ENCODE data around the gene KIF21A. TPM values are rescaled to one million over a fixed set of nuclear protein-coding genes. Genes with fewer than 3 reads are reported as not detected.

The KIF21A gene
- total RNA-seq, 4 donors from 2014 or later: 19.7 to 56.1 (median 29.4) TPM

DNA sequence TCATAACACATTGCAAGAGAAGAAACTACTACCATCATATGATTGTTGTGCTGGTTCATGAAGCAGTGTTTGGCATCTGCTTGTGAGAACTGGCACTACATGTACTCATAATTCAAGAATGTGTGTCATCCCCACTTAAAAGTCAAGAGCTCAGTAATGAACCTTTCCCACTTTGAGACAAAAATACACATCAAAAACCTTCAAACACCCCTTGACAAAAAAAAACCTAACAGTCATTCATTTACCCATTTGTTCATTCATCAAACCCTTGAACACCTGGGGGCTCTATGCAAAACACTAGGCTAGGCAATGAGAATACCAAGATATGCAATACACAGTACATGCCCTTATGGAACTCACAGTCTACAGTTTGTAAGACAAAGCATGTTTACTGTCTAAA is 40.0 kb downstream of the KIF21A start:
- H3K27me3 ChIP-seq: no peaks in the 10 kb centered on the region

DNA sequence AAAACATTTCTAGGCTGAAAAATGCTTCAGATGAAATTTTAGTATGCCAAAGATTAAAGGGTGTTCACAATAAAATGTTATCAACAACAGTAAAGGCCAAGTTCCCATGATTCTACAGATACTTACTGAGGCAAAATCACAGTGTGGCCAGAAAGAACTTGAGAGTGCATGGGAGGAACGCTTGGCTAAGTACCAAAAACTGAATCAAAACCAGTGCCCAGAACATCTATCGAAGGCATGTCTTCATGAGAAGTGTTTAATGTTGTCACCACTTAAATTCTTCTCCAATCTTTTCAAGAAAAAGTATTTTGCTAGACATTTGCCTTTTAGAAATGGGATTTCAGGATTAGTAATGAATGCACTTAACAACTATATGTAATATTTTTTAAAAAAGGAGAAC is 41.5 kb downstream of the KIF21A start:
- no peak for DNase-seq
- 67 to 73% methylated on average over 2 of the region's 2 CpGs for WGBS, 2 donors
- no peak overlapping the region for H3K4me3 ChIP-seq
- no peak overlapping the region for H3K27ac ChIP-seq
- peaks cover 0 to 5% (median 0%) of the 10 kb centered on the region in 3 donors for H3K4me1 ChIP-seq
- intact Hi-C loops (cut with DNase I): no loop called here
- no peaks in the 10 kb centered on the region for H3K36me3 ChIP-seq
- H3K9me3 ChIP-seq: no peaks in the 10 kb centered on the region
- TF ChIP-seq, protein P1, sequence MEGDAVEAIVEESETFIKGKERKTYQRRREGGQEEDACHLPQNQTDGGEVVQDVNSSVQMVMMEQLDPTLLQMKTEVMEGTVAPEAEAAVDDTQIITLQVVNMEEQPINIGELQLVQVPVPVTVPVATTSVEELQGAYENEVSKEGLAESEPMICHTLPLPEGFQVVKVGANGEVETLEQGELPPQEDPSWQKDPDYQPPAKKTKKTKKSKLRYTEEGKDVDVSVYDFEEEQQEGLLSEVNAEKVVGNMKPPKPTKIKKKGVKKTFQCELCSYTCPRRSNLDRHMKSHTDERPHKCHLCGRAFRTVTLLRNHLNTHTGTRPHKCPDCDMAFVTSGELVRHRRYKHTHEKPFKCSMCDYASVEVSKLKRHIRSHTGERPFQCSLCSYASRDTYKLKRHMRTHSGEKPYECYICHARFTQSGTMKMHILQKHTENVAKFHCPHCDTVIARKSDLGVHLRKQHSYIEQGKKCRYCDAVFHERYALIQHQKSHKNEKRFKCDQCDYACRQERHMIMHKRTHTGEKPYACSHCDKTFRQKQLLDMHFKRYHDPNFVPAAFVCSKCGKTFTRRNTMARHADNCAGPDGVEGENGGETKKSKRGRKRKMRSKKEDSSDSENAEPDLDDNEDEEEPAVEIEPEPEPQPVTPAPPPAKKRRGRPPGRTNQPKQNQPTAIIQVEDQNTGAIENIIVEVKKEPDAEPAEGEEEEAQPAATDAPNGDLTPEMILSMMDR (IDR thresholded peaks at IDR 0.05): no peak
- TF ChIP-seq POLR2A (IDR thresholded peaks at IDR 0.05): no peak
- no peaks in the 10 kb centered on the region for H3K27me3 ChIP-seq

More for the DNA sequence above, 40.0 kb downstream of the KIF21A start:
- no peak for DNase-seq
- intact Hi-C loops (cut with DNase I): no loop called here
- TF ChIP-seq, protein P1 (IDR thresholded peaks at IDR 0.05): no peak
- TF ChIP-seq POLR2A (IDR thresholded peaks at IDR 0.05): no peak
- no peaks in the 10 kb centered on the region for H3K9me3 ChIP-seq
- H3K27ac ChIP-seq: no peak overlapping the region
- peaks cover 0 to 5% (median 0%) of the 10 kb centered on the region in 3 donors for H3K4me1 ChIP-seq
- no peaks in the 10 kb centered on the region for H3K36me3 ChIP-seq
- H3K4me3 ChIP-seq: no peak overlapping the region

DNA sequence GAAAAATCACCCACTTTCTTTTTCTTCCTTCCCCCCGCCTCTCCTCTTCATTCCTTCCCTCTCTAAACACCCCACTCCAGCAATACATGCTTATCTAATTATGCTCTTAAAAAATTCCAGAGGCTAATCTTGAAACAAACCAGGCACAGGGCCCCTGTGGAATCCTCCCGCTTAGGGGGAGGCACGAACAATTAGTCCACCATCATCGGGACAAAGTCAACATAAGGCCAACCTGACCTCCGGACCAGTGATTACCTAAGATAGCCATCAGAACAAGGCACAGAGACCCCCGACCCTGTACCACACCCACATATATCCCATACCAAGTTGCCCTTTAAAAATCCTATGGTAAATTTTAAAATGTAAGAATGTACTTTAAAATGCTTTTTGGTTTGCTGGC is 47.1 kb downstream of the KIF21A start:
- Histone ChIP-seq H3K27me3 (no peaks in the 10 kb centered on the region), H3K4me3 (no peak overlapping the region), H3K27ac (no peak overlapping the region), H3K9me3 (no peaks in the 10 kb centered on the region), H3K36me3 (no peaks in the 10 kb centered on the region), H3K4me1 (no peaks in the 10 kb centered on the region)
- TF ChIP-seq, protein P1 (IDR thresholded peaks at IDR 0.05): no peak
- no peak for TF ChIP-seq POLR2A (IDR thresholded peaks at IDR 0.05)
- 81 to 83% methylated on average over 6 of the region's 6 CpGs for WGBS, 2 donors
- no peak for DNase-seq
- intact Hi-C loops (cut with DNase I): no loop called here

DNA sequence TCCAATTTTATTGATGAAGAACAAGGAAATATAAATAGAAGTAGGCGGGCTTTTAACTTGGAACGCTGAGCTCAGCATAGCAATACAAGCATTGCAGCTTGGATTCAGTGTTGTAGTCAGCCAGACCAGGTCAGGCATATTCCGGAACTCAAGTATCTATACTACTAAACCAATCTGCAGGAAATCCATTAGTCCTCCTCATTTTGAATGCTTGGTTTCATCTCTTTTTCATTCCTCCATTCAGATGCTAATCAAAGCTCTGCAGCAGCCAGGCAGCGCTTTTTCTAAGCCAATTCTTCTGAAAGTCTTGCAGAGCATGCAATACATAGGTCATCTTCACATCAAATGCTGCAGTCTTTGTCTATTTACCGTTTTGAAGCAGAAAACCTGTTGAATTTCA is 49.0 kb downstream of the KIF21A start:
- 57 to 68% methylated on average over 5 of the region's 5 CpGs for WGBS, 2 donors
- Histone ChIP-seq H3K4me3 (no peak overlapping the region), H3K27me3 (no peaks in the 10 kb centered on the region), H3K27ac (no peak overlapping the region), H3K36me3 (no peaks in the 10 kb centered on the region), H3K4me1 (no peaks in the 10 kb centered on the region), H3K9me3 (no peaks in the 10 kb centered on the region)
- no peak for DNase-seq
- intact Hi-C loops (cut with DNase I): no loop called here
- TF ChIP-seq, protein P1 (IDR thresholded peaks at IDR 0.05): no peak
- no peak for TF ChIP-seq POLR2A (IDR thresholded peaks at IDR 0.05)

DNA sequence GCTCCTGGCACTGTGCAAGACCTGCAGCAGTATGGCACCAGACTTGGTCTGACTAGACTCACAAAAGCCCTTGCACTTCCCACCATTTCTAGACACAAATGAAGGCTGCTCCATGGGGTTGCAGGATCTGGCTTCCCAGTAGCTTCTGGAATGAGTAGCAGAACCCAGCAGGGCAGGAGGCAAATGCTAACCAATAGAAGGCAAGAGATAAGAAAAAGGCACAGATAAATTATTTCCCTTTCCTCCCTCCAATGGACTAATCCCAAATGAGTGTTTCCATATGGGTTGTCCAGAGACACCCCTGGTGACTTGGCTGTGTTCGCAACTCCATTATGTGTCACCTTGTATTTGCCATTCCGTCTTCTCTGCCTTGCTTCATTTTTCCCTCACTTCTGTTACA is 49.7 kb downstream of the KIF21A start:
- WGBS, 2 donors: 74 to 95% methylated on average over 2 of the region's 2 CpGs
- Histone ChIP-seq H3K4me1 (no peaks in the 10 kb centered on the region), H3K4me3 (no peak overlapping the region), H3K9me3 (no peaks in the 10 kb centered on the region), H3K27ac (no peak overlapping the region), H3K36me3 (no peaks in the 10 kb centered on the region), H3K27me3 (no peaks in the 10 kb centered on the region)
- TF ChIP-seq POLR2A (IDR thresholded peaks at IDR 0.05): no peak
- TF ChIP-seq, protein P1 (IDR thresholded peaks at IDR 0.05): no peak
- DNase-seq: no peak
- intact Hi-C loops (cut with DNase I): no loop called here
